ENCODE data around the gene DLGAP1.
"Not testable (repeated sequence)": the region's sequence is repeated elsewhere in the genome, so short reads cannot be mapped to it uniquely, and the experiment has no call there.

Gene DLGAP1

GRCh38 chr18:3605954-3606443 is 849.1 kb downstream of the DLGAP1 start:
- Histone ChIP-seq H3K27me3 (no peaks in the 10 kb centered on the region), H3K4me1 (no peaks in the 10 kb centered on the region), H3K36me3 (no peaks in the 10 kb centered on the region), H3K9me3 (no peaks in the 10 kb centered on the region), H3K4me3 (ENCODE audit: low read depth, low read length) (no peak overlapping the region)
- no peak for TF ChIP-seq CTCF (IDR thresholded peaks at IDR 0.05; ENCODE audit: low read depth, low read length)
- no peak for DNase-seq

- TF ChIP-seq CTCF (IDR thresholded peaks at IDR 0.05; ENCODE audit: low read depth, low read length) = no peak
- Histone ChIP-seq H3K9me3 (no peaks in the 10 kb centered on the region), H3K4me3 (ENCODE audit: low read depth, low read length) (no peak overlapping the region), H3K27me3 (no peaks in the 10 kb centered on the region), H3K4me1 (no peaks in the 10 kb centered on the region), H3K36me3 (no peaks in the 10 kb centered on the region)
- no peak for DNase-seq
Measured at GRCh38 chr18:3605486-3605952, 849.6 kb downstream of the DLGAP1 start.

- no peaks in the 10 kb centered on the region for H3K36me3 ChIP-seq
- H3K9me3 ChIP-seq = no peaks in the 10 kb centered on the region
- no peak for DNase-seq
- H3K27me3 ChIP-seq = no peaks in the 10 kb centered on the region
- H3K4me1 ChIP-seq = no peaks in the 10 kb centered on the region
- no peak overlapping the region for H3K4me3 ChIP-seq (ENCODE audit: low read depth, low read length)
- TF ChIP-seq CTCF (IDR thresholded peaks at IDR 0.05; ENCODE audit: low read depth, low read length) = no peak
Measured at GRCh38 chr18:3604498-3605408, 850.4 kb downstream of the DLGAP1 start.

GRCh38 chr18:3604235-3604497 is 850.9 kb downstream of the DLGAP1 start:
- no peak for TF ChIP-seq CTCF (IDR thresholded peaks at IDR 0.05; ENCODE audit: low read depth, low read length)
- H3K4me1 ChIP-seq = no peaks in the 10 kb centered on the region
- no peaks in the 10 kb centered on the region for H3K36me3 ChIP-seq
- H3K9me3 ChIP-seq = no peaks in the 10 kb centered on the region
- no peaks in the 10 kb centered on the region for H3K27me3 ChIP-seq
- H3K4me3 ChIP-seq (ENCODE audit: low read depth, low read length) = no peak overlapping the region
- no peak for DNase-seq

GRCh38 chr18:3603421-3604234 is 851.5 kb downstream of the DLGAP1 start:
- no peak for DNase-seq
- Histone ChIP-seq H3K36me3 (no peaks in the 10 kb centered on the region), H3K4me1 (no peaks in the 10 kb centered on the region), H3K4me3 (ENCODE audit: low read depth, low read length) (no peak overlapping the region), H3K9me3 (no peaks in the 10 kb centered on the region), H3K27me3 (no peaks in the 10 kb centered on the region)
- no peak for TF ChIP-seq CTCF (IDR thresholded peaks at IDR 0.05; ENCODE audit: low read depth, low read length)

GRCh38 chr18:3601106-3601755 is 853.9 kb downstream of the DLGAP1 start:
- not testable (repeated sequence) for DNase-seq; H3K9me3 ChIP-seq; H3K4me3 ChIP-seq (ENCODE audit: low read depth, low read length); H3K27me3 ChIP-seq; H3K36me3 ChIP-seq; H3K4me1 ChIP-seq
